Nucleus accumbens (tissue), 56 donors: ENCODE measurements around the gene DPM2.
A peak's percentile ranks its signal among the peaks of the same experiment; 100 is the strongest.

Experiments
- DNase-seq, 56 donors: peaks; one replicate each; lab custom pipeline; 2025; lab: John Stamatoyannopoulos, UW

The DPM2 gene

GRCh38 chr9:127924736-127925444 is 12.8 kb downstream of the DPM2 start:
- DNase-seq, result no peak

- DNase-seq, result no peak
Measured at GRCh38 chr9:127923771-127924170, 13.9 kb downstream of the DPM2 start.

- peak in 1 of 56 donors; percentile 14 for DNase-seq
Measured at GRCh38 chr9:127923046-127923445, 14.6 kb downstream of the DPM2 start.

GRCh38 chr9:127921557-127922120 is 16.0 kb downstream of the DPM2 start:
- peak in 43 of 56 donors; percentile 17 to 85 (median 41) for DNase-seq

GRCh38 chr9:127920794-127921193 is 16.9 kb downstream of the DPM2 start:
- DNase-seq, result no peak

- peak in 21 of 56 donors; percentile 16 to 70 (median 36) for DNase-seq
Measured at GRCh38 chr9:127919253-127919815, 18.3 kb downstream of the DPM2 start.

- DNase-seq, result peak in 1 of 56 donors; percentile 30
Measured at GRCh38 chr9:127918183-127919107, 19.2 kb downstream of the DPM2 start.

- DNase-seq, result no peak
Measured at GRCh38 chr9:127917603-127918002, 20.1 kb downstream of the DPM2 start.

GRCh38 chr9:127916720-127917581 is 20.7 kb downstream of the DPM2 start, which contains the start of gene ST6GALNAC4:
Gene ST6GALNAC4 (minus strand): TSS chr9:127917041. CDS start chr9:127916419, 622 bp downstream.
- peak; percentile 63 to 97 (median 92) for DNase-seq

- DNase-seq, result peak in 2 of 56 donors; percentile 44 to 56
Measured at GRCh38 chr9:127915801-127916719, 21.6 kb downstream of the DPM2 start.

- no peak for DNase-seq
Measured at GRCh38 chr9:127915325-127915752, 22.3 kb downstream of the DPM2 start.

- DNase-seq, result no peak
Measured at GRCh38 chr9:127913682-127914081, 24.0 kb downstream of the DPM2 start.

- no peak for DNase-seq
Measured at GRCh38 chr9:127912882-127913281, 24.8 kb downstream of the DPM2 start.

- DNase-seq, result no peak
Measured at GRCh38 chr9:127912296-127912695, 25.4 kb downstream of the DPM2 start.

- DNase-seq, result no peak
Measured at GRCh38 chr9:127910613-127911205, 26.9 kb downstream of the DPM2 start.

- no peak for DNase-seq
Measured at GRCh38 chr9:127909839-127910273, 27.8 kb downstream of the DPM2 start.

- no peak for DNase-seq
Measured at GRCh38 chr9:127908660-127908926, 29.1 kb downstream of the DPM2 start.
